NK-92 treated with Interleukin-12 subunit alpha and Interleukin-12 subunit beta, amount 100 ng/mL, for 24 hours (cell line): ENCODE measurements around the gene SPR.

Experiments
- DNase-seq: peaks from one replicate; lab custom pipeline; 2025; lab: John Stamatoyannopoulos, UW

Gene SPR

DNA sequence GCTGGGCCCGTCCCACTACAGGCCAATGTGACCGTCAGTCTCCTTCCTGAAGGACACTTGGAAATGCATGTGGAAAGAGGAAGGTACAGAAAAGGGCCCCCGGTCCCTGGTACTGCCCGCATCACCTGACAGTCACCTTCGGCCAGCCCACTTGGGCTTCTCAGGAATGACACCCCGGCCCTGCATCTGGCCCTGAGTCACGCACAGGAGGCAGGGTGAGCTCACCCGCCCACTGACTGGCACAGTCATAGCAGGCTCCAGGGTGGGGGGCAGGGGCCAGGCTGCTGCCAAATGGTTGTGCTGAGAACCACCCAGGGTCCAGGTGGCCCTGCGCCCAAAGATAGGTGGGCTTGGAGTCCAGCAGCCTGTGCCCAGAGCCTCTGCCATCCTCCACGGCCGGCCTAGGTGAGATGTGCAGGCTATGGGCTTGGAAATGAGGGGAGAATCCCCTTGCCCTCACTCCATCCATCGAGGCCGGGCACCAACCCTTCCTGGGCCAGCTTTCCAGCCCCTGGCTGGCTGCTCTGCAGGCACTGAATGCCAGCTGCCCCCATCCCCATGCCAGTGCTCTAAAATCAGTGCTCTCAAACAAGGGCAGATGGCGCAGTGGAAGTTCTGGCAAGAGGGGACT lies 44.2 kb downstream of the SPR start:
- DNase-seq, result no peak

GRCh38 chr2:72932045-72932740 lies 45.0 kb downstream of the SPR start:
- no peak for DNase-seq

DNA sequence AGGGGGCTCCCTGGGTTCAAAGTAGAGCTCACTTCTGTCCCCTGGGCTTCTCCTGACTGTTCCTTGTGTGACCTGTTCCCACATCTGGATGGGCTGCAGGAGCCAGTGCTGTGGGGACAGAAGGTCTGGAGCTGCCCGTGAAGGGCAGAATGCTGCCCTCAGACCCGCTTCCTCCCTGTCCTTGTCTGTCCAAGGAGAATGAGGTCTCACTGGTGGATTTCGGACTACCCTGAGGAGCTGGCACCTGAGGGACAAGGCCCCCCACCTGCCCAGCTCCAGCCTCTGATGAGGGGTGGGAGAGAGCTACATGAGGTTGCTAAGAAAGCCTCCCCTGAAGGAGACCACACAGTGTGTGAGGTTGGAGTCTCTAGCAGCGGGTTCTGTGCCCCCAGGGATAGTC lies 45.6 kb downstream of the SPR start:
- DNase-seq, result no peak

- no peak for DNase-seq
Observed at GRCh38 chr2:72933207-72933606, 46.0 kb downstream of the SPR start.

GRCh38 chr2:72933646-72934151 lies 46.5 kb downstream of the SPR start:
- DNase-seq, result no peak

GRCh38 chr2:72934683-72935610 lies 47.7 kb downstream of the SPR start:
- DNase-seq, result no peak

GRCh38 chr2:72935611-72935957 lies 48.4 kb downstream of the SPR start:
- DNase-seq, result no peak

DNA sequence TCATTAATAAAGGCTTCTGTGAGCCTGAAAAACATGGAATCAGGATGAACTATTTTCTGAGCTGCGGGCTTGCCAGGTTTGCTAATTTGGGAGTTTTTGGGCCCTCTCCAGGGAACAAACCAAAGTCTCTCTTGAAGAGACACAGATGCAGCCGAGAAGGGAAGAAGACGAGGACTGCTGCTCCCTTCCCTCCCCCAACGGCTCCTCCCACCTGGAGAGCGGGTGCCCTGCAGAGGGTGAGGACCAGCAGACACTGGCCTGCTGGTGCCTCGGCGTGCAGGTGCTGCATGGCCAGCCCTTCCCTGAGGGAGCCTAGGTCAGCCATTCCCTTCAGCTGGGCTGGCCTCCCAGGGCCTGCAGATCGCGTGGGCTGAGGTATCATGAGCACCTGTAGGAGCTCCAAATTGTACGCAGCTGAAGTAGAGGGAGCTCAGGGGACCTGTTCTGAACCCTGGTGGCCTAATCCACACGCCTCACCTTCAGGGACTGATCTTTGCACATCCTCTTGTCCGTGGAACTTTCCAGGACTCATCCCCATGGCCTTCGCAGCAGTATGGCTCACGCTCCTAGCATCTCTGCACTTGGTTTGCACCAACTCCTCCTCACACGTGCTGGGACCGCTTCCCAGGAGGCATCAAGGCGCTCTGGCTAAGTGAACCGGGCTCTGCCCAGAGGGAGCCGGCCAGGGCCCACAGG lies 49.6 kb downstream of the SPR start:
- no peak for DNase-seq

- no peak for DNase-seq
Observed at GRCh38 chr2:72937356-72937669, 50.1 kb downstream of the SPR start.

DNA sequence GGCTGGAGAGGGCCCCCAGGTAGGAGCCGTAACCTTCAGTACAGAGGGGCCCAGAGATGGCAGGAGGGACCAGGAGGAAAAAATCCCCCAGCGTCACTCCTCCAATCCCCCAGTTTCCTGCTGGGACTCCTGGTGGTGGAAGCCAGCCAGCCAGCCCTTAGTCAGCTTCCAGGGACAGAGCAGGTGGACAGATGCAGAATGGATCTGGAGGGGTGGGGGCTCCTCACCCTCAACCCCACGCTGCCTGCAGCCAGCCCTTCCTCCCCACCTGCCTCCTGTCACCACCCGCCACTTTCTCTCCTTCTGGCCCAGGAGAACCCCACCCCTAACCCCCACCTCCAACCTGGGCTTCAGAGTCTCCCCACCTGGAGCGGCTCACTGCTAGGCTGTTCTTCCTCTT lies 51.2 kb downstream of the SPR start:
- DNase-seq, result no peak

DNA sequence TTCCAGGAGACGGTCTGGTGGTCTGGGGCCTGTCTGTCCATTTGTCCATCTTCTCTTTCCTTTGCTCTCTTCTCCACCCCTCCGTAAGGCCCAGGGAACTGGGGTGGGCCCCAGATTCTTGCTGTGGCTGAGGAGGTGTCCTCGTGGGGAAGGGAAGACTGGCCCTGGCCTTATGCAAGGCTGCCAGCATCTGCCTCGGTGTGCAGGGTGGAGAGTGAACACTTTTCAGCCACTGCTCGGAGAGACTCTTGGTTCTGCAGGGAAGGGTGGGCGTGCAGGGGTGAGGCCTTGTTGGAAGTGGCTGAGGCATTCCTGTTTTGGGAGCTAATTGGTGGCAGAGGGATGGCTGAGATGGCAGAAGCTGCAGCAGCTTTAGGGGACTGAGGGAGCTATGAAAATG lies 53.2 kb downstream of the SPR start:
- DNase-seq, result no peak

GRCh38 chr2:72940786-72941185 lies 53.6 kb downstream of the SPR start:
- no peak for DNase-seq
